ENCODE results near the gene KLC3.
"Not testable (repeated sequence)": the region's sequence is repeated elsewhere in the genome, so short reads cannot be mapped to it uniquely, and the experiment has no call there.

KLC3 gene

GRCh38 chr19:45311621-45312020, 28.9 kb upstream of the KLC3 start:
- no peak overlapping the region for H3K27ac ChIP-seq
- no peak overlapping the region for H3K4me2 ChIP-seq
- H3K9ac ChIP-seq = no peak overlapping the region
- no peak overlapping the region for H2AFZ ChIP-seq (ENCODE audit: low read depth)
- H3K4me1 ChIP-seq (ENCODE audit: low read depth, poor library complexity, severe bottlenecking) = no peaks in the 10 kb centered on the region
- H3K27me3 ChIP-seq (ENCODE audit: insufficient read depth, low read depth) = peaks cover 29% of the 10 kb centered on the region
- H3K4me3 ChIP-seq (IDR thresholded peaks at IDR 0.05; ENCODE audit: insufficient read depth, low read depth, low read length) = no peak overlapping the region
- H3K36me3 ChIP-seq (ENCODE audit: insufficient read depth) = no peaks in the 10 kb centered on the region
- H4K20me1 ChIP-seq (ENCODE audit: insufficient read depth) = no peaks in the 10 kb centered on the region
- no peaks in the 10 kb centered on the region for H3K79me2 ChIP-seq (ENCODE audit: insufficient read depth, low read depth)
- TF ChIP-seq, protein P1, sequence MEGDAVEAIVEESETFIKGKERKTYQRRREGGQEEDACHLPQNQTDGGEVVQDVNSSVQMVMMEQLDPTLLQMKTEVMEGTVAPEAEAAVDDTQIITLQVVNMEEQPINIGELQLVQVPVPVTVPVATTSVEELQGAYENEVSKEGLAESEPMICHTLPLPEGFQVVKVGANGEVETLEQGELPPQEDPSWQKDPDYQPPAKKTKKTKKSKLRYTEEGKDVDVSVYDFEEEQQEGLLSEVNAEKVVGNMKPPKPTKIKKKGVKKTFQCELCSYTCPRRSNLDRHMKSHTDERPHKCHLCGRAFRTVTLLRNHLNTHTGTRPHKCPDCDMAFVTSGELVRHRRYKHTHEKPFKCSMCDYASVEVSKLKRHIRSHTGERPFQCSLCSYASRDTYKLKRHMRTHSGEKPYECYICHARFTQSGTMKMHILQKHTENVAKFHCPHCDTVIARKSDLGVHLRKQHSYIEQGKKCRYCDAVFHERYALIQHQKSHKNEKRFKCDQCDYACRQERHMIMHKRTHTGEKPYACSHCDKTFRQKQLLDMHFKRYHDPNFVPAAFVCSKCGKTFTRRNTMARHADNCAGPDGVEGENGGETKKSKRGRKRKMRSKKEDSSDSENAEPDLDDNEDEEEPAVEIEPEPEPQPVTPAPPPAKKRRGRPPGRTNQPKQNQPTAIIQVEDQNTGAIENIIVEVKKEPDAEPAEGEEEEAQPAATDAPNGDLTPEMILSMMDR (conservative IDR thresholded peaks at IDR 0.05; ENCODE audit: low read depth, low read length) = no peak

GRCh38 chr19:45312285-45312684, 28.3 kb upstream of the KLC3 start:
- H2AFZ ChIP-seq (ENCODE audit: low read depth); H3K79me2 ChIP-seq (ENCODE audit: insufficient read depth, low read depth); H3K9ac ChIP-seq; H3K4me1 ChIP-seq (ENCODE audit: low read depth, poor library complexity, severe bottlenecking); H3K27ac ChIP-seq; H3K36me3 ChIP-seq (ENCODE audit: insufficient read depth); H3K4me3 ChIP-seq (IDR thresholded peaks at IDR 0.05; ENCODE audit: insufficient read depth, low read depth, low read length); H3K4me2 ChIP-seq; H4K20me1 ChIP-seq (ENCODE audit: insufficient read depth): not testable (repeated sequence)
- H3K27me3 ChIP-seq (ENCODE audit: insufficient read depth, low read depth) = peaks cover 36% of the 10 kb centered on the region

- Histone ChIP-seq H3K27ac (no peak overlapping the region), H3K4me3 (IDR thresholded peaks at IDR 0.05; ENCODE audit: insufficient read depth, low read depth, low read length) (no peak overlapping the region), H3K4me2 (no peak overlapping the region), H3K4me1 (ENCODE audit: low read depth, poor library complexity, severe bottlenecking) (peaks cover 7% of the 10 kb centered on the region), H3K27me3 (ENCODE audit: insufficient read depth, low read depth) (peaks cover 57% of the 10 kb centered on the region), H2AFZ (ENCODE audit: low read depth) (no peak overlapping the region), H3K79me2 (ENCODE audit: insufficient read depth, low read depth) (no peaks in the 10 kb centered on the region), H3K9ac (no peak overlapping the region), H4K20me1 (ENCODE audit: insufficient read depth) (no peaks in the 10 kb centered on the region), H3K36me3 (ENCODE audit: insufficient read depth) (no peaks in the 10 kb centered on the region)
- TF ChIP-seq, protein P1 (conservative IDR thresholded peaks at IDR 0.05; ENCODE audit: low read depth, low read length) = no peak
These were observed 25.8 kb upstream of the KLC3 start for GRCh38 chr19:45314708-45315245.

- Histone ChIP-seq H3K27ac (no peak overlapping the region), H3K4me1 (ENCODE audit: low read depth, poor library complexity, severe bottlenecking) (peaks cover 7% of the 10 kb centered on the region), H3K27me3 (ENCODE audit: insufficient read depth, low read depth) (peaks cover 62% of the 10 kb centered on the region), H4K20me1 (ENCODE audit: insufficient read depth) (no peaks in the 10 kb centered on the region), H3K9ac (no peak overlapping the region), H2AFZ (ENCODE audit: low read depth) (no peak overlapping the region), H3K79me2 (ENCODE audit: insufficient read depth, low read depth) (no peaks in the 10 kb centered on the region), H3K4me3 (IDR thresholded peaks at IDR 0.05; ENCODE audit: insufficient read depth, low read depth, low read length) (no peak overlapping the region), H3K36me3 (ENCODE audit: insufficient read depth) (no peaks in the 10 kb centered on the region), H3K4me2 (no peak overlapping the region)
- TF ChIP-seq, protein P1 (conservative IDR thresholded peaks at IDR 0.05; ENCODE audit: low read depth, low read length) = no peak
These were observed 25.2 kb upstream of the KLC3 start for GRCh38 chr19:45315304-45315703.

- TF ChIP-seq, protein P1 (conservative IDR thresholded peaks at IDR 0.05; ENCODE audit: low read depth, low read length) = no peak
These were observed 19.4 kb upstream of the KLC3 start for GRCh38 chr19:45320997-45321775.

More at GRCh38 chr19:45320997-45321775, 19.4 kb upstream of the KLC3 start:
- Histone ChIP-seq H3K27ac (no peak overlapping the region), H3K9ac (no peak overlapping the region), H3K4me3 (IDR thresholded peaks at IDR 0.05; ENCODE audit: insufficient read depth, low read depth, low read length) (no peak overlapping the region), H4K20me1 (ENCODE audit: insufficient read depth) (no peaks in the 10 kb centered on the region), H3K4me1 (ENCODE audit: low read depth, poor library complexity, severe bottlenecking) (peaks cover 15% of the 10 kb centered on the region), H3K4me2 (no peak overlapping the region), H2AFZ (ENCODE audit: low read depth) (no peak overlapping the region), H3K79me2 (ENCODE audit: insufficient read depth, low read depth) (no peaks in the 10 kb centered on the region), H3K27me3 (ENCODE audit: insufficient read depth, low read depth) (peaks cover 38% of the 10 kb centered on the region), H3K36me3 (ENCODE audit: insufficient read depth) (no peaks in the 10 kb centered on the region)
